GM10266 (cell line): ENCODE data around the gene C16orf96.

Experiments
- DNase-seq: peaks from one replicate; pipeline ENCODE4 v3.0.0; 2012; ENCODE audit errors: extremely low spot score
- TF ChIP-seq, protein P1 (sequence below): IDR thresholded peaks from 2 replicates; pipeline ENCODE4 v1.5.1; 2012; ENCODE audit warnings: mild to moderate bottlenecking, low read depth; ENCODE audit not compliant: control insufficient read depth, insufficient read depth; ENCODE audit errors: missing control alignments

The C16orf96 gene

DNA sequence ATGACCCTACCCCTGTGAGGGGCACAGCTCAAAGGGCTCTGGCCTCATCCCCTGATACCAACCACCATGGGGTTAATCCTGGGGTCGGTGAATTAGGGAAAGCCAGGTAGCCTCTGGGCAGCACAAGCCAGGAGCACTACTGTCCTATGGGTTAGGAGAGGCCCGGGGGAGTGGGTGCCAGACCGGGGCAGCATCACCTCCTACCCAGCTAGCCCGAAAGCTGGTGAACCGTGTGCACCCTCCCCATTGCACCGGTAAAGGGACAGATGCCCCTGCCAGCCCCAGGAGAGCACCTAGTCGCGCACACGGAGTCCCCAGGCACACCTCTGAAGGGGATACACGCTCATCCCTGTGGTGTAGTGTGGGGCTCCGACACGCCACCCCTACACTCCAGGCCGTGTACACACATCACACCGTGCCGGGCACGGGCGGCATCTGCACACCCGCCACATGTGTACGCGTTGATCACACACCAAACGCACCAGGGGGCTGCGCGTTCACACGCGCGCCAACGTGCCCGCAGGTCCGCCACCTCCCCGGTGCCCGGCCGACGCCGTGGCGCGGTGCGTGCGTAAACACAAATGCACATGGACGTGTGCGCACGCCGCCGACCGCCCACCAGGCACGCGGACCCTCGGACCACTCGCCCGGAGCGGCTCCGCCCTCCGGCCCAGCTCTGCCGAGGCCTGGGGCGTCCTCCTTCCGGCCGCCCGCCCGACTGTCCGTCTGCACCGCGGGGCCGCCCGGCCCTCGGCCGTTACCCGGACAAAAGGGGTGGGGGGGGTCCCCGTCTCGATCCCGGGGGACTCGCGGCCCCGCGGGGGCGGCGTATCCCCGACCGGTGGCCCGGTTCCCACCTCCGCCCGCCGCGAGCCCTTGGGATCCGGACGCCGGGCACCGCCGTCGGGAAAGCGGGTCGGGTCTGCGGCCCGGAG lies 57.8 kb downstream of the C16orf96 start:
- peak; percentile 72 for DNase-seq
- TF ChIP-seq, protein P1, sequence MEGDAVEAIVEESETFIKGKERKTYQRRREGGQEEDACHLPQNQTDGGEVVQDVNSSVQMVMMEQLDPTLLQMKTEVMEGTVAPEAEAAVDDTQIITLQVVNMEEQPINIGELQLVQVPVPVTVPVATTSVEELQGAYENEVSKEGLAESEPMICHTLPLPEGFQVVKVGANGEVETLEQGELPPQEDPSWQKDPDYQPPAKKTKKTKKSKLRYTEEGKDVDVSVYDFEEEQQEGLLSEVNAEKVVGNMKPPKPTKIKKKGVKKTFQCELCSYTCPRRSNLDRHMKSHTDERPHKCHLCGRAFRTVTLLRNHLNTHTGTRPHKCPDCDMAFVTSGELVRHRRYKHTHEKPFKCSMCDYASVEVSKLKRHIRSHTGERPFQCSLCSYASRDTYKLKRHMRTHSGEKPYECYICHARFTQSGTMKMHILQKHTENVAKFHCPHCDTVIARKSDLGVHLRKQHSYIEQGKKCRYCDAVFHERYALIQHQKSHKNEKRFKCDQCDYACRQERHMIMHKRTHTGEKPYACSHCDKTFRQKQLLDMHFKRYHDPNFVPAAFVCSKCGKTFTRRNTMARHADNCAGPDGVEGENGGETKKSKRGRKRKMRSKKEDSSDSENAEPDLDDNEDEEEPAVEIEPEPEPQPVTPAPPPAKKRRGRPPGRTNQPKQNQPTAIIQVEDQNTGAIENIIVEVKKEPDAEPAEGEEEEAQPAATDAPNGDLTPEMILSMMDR, result no peak

GRCh38 chr16:4614571-4615383 lies 58.6 kb downstream of the C16orf96 start, which contains the start of gene UBALD1:
TSS of gene UBALD1 (minus strand) at chr16:4614888. CDS start at chr16:4614797, 91 bp downstream.
- TF ChIP-seq, protein P1, result no peak
- peak; percentile 97 for DNase-seq

GRCh38 chr16:4615384-4616046 lies 59.4 kb downstream of the C16orf96 start:
- TF ChIP-seq, protein P1, result no peak
- no peak for DNase-seq

GRCh38 chr16:4616047-4616811 lies 60.1 kb downstream of the C16orf96 start:
- peak; percentile 99 for DNase-seq
- TF ChIP-seq, protein P1, result peak; percentile 75

GRCh38 chr16:4617880-4618279 lies 61.7 kb downstream of the C16orf96 start:
- TF ChIP-seq, protein P1, result no peak

DNA sequence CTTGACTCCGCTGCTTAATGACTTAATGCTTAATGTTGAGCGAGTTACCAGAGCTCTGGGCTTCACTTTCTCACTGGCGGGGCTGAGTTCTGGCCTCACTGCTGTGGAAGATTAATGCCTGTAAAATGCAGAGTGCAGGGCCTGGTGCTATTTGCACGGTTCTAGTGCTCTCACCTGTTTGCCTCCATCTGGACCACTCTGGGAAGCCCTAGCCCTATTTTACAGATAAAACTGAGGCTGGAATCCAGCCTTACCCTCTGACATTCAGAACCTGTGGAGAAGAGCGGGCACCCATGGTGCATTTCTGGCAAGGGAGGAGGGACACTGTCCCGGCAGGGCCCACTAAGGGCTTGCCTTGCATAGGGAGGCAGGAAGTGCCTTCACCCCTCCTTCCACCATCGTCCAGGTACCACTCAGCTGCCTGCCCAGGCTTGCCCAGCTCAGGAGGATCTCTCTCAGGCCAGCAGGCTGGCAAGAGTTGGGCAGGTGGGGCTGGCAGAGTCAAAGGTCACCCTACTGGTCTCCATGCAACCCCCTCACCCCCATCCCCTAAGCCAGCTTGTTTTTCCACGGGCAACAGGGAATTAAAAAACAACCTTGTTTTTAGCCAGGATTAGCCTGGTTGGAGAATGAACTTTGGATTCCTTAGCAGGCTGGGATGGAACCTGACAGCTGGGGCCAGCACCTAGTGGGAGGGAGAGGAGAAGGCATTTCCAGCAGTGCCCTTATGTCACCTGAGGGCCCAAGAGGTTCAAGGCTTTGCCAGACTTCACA lies 62.7 kb downstream of the C16orf96 start:
- TF ChIP-seq, protein P1, result no peak

More at GRCh38 chr16:4617880-4618279, 61.7 kb downstream of the C16orf96 start:
- DNase-seq, result no peak

More for the DNA sequence above, 62.7 kb downstream of the C16orf96 start:
- no peak for DNase-seq
